HG02678 (cell line): Measurements from ENCODE around the gene TBC1D14.
"Not testable (repeated sequence)": the region's sequence is repeated elsewhere in the genome, so short reads cannot be mapped to it uniquely, and the experiment has no call there.

Experiments used
- ATAC-seq: cut with Tn5 transposase; IDR thresholded peaks from one replicate; pipeline ENCODE4 v1.9.1; 2021; ENCODE audit warnings: mild to moderate bottlenecking, moderate library complexity; ENCODE audit not compliant: unreplicated experiment

The TBC1D14 gene

DNA sequence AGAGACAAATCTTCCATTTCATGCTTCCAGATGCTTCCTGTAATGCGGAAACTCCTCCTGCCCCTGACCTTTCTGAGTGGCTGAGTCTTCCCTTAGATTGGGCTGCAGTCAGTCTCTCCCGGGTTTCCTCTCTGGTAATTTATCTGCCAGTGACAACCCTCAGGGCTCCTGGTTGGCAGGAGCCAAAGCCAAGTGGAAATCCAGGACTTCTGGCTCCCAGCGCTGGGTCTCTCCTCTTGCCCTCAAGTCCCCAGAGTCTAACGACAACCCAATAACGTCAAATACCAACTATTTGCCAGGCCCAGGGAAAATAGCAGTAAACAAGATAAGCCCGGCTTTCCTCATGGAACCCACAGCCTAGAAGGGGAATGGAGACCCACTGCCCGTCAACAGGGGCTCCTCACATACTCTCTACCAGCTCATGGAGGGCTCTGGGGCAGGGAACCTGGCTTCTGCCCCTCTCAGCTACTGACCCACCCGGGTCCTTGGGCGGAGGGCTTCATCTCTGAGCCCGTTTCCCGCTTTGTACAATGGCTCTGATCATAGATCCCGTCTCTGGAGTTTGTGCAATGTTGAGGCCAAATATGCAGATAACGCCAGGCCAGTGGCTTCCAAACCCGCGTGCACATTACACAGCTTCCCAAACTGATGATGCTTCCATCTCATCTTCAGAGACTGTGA lies 1.1 kb upstream of the TBC1D14 start:
- ATAC-seq, result no peak

DNA sequence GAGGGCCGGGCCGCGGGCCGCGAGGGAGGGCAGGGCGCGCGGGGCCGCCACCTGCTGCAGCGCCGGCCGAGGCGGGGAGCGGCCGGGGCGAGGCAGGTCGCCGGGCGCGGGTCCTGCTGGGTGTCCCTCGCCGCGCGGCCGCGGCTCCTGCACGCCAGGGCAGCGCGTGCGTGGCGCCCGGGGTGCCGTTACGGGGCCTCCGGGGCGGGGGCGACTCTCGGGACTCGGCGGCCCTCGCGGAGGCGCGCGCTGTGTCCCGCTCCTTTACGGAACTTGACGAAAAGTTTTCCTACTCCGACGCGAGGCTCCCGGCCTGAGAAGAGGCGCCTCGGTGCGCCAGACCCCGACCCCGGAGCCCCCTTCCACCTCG lies 329 bp downstream of the TBC1D14 start:
- peak; percentile 37 for ATAC-seq

GRCh38 chr4:6910340-6910959 lies 824 bp downstream of the TBC1D14 start:
- ATAC-seq, result no peak

DNA sequence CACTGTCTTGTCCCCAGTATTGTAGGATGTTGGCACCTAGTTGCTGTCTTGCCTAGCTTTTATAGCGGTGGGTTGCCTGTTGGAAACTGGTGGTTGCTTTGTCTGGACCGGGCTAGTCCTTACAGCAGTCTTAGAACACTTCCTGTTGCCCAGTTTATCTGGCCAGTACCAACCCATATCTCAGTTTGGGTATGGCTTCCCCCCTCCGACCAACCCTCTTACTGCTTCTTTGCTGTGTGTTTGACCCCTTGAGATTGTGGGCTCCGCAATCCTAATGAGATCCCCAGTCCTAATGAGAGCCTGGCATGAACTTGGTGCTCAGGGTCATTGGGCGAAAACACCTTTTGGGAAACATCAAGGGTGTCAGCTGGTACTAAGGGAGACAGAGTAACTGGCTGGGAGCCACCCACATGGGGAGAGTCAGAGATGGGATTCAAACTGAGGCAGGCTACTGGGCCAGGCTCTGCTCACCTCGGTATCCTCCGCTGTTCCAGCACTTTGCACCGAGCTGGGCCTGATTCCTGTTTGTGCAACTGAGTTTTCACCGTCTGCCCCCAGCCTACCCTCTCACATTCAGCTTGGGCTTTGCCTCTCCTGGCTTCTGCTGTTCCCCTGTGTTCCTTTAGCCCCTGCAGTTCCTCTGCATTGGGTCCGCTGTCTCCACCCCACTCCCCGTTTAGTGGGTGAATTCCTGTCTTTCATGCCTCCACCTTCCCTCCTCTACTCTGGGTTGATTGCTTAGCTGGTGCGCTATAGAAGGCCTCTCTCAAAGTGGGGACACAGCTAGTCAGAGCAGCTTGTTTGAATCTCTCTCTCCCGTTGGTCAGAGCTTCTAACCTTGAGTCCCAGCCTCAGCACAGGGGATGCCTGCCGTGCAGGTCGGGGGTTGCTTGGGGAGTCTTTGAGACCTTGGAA lies 1.6 kb downstream of the TBC1D14 start:
- no peak for ATAC-seq

- not testable (repeated sequence) for ATAC-seq
Measured at GRCh38 chr4:6911917-6912316, 2.3 kb downstream of the TBC1D14 start.

- no peak for ATAC-seq
Measured at GRCh38 chr4:6912441-6912840, 2.8 kb downstream of the TBC1D14 start.

GRCh38 chr4:6913350-6913905 lies 3.8 kb downstream of the TBC1D14 start:
- no peak for ATAC-seq

DNA sequence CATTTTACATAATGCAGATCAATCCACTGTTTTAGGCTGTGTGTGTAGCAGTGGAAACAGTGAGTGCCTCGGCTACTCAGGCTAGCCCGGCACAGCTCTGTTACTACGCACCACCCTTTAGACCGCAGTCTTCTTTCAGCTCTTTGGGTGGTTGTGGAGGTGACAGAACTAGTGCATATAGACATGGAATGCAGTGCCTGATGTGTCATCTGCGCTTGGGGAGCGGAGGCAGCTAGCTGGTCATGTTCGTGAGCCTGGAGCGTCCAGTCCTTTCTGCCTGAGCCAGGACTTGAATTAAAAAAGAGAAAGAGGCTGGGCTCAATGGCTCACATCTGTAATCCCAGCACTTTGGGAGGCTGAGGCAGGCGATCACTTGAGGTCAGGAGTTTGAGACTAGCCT lies 4.8 kb downstream of the TBC1D14 start:
- no peak for ATAC-seq

DNA sequence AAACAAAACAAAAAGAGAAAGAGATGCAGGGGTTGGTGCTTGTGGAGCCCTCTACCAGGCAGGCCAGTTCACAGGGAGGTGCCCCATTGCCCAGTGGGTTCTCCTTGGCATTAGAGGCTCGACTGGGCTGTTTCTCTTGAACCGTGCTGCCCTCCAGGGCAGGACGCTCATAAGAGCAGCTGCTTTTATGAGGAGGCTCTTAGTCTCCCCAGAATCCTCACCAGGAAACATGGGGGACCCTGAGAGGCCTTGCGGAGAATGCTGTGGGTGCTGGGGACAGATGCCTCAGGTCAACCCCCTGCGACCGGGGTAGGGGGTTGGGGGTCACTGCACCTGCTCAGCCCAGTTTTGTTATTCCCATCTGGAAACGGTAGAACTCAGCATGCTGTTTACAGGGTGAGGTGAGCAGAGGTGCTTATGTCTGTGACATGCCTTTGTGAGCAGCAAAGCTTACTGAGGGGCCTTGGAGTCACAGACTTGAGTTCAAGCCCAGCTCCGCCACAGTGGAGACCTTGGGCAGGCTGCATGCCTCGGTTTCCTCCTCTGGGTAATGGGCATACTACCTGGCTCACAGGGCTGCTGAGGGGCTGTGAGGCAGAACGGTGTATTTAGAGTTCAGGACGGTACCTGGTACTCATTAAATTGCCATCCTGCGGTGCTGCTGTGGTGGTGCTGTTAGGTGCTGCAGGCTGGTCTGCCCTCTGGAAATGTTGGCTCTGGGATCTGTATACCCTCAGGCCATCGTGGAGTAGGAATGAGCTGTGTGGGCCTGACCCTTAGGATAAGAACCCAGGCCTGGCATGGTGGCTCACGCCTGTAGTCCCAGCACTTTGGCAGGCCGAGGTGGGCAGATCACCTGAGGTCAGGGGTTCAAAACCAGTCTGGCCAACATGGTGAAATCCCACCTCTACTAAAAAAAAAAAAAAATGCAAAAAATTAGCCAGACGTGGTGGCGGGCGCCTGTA lies 5.7 kb downstream of the TBC1D14 start:
- no peak for ATAC-seq

DNA sequence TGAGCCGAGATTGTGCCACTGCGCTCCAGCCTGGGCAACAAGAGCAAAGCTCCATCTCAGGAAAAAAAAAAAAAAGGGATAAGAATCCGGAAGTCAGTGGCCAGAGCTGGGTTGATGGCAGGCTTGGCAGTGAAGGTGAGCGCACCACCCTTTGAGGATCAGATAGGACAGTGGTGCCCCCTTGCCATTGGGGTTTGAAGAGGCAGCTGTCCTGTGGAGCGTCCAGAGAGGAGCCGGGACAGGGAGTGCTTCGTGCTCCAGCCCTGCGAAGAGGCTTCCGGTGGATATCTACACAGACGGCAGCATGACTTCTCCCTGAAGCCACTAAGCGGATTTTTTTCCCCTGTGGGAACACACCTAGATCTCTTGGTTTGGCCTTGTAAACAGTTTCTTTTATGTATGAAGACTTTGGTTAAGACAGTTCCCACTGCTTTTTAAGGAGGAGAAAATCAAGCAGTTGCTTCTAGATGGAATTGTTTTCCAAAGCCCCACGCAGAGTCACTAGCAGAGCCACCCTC lies 6.5 kb downstream of the TBC1D14 start:
- ATAC-seq, result no peak

GRCh38 chr4:6916587-6917460 lies 7.2 kb downstream of the TBC1D14 start:
- ATAC-seq, result peak; percentile 48

DNA sequence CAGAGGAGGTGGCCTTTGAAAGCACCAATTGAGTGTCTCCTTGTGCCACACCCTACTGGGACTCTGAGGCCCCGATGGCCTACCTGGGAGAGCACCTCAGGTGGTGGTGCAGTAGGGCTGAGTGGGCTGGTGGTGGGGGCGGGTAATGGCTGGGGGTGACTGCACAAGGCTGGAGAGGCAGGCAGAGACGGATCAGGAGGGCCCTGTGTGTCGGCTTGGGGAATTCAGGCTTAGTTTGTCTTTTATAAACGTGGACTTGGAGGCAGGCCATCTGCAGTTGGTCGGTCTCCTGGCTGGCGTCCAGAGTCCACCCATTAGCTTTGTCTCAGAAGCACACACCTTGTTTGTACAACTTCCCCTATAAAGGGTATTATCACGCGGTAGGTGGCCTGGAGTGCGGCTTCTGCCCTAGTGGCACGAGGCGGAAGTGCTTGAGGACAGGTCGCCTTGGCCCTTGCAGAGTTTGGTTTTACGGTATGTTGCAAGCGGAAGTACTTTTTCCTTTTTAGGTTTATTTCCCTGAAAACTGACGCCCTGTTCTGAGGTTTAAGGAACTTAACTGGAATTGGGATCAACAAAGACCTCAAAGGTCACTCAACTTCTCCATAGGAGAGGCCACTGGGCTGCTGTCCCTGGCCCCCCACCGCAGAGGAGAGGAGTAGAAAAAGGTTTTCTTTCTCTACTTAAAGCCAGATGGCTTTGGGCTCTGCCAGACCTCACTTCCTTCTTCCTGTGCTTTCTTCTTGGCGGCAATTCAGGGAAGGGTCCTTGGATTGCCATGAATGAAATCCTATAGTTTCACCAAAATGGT lies 8.0 kb downstream of the TBC1D14 start:
- peak; percentile 82 for ATAC-seq

- ATAC-seq, result no peak
Measured at GRCh38 chr4:6918338-6918737, 8.7 kb downstream of the TBC1D14 start.

GRCh38 chr4:6920171-6920570 lies 10.5 kb downstream of the TBC1D14 start:
- no peak for ATAC-seq

- no peak for ATAC-seq
Measured at GRCh38 chr4:6923507-6923906, 13.9 kb downstream of the TBC1D14 start.

GRCh38 chr4:6924361-6924779 lies 14.7 kb downstream of the TBC1D14 start:
- no peak for ATAC-seq

- no peak for ATAC-seq
Measured at GRCh38 chr4:6925357-6925836, 15.8 kb downstream of the TBC1D14 start.

DNA sequence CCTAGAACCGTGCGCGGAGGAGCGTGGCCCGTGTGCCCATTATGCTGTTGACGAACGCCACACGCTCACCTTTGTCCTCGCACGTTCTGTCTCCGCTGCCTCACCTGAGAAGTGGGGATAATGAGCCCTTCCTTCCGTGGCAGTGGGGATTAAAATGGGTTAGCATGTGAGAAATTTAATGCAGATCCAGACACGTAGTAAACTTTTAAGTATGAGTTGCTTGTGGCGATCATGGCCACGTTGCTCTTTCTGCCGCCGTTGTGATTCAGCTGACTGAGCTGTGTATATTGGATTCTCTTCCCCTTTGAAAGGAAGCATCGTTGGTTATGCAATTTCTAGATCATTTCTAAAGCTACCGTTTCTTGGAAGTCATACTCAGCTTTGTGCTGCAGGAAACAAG lies 16.5 kb downstream of the TBC1D14 start:
- ATAC-seq, result no peak
